ENCODE results near the gene ALG1L2.
"Not testable (repeated sequence)": the region's sequence is repeated elsewhere in the genome, so short reads cannot be mapped to it uniquely, and the experiment has no call there.

- not testable (repeated sequence) for TF ChIP-seq CHD7 (IDR thresholded peaks at IDR 0.05; ENCODE audit: insufficient replicate concordance, low read length); TAF1 (IDR thresholded peaks at IDR 0.05; ENCODE audit: low read depth, low read length); CTCF (IDR thresholded peaks at IDR 0.05; ENCODE audit: control extremely low read depth in 1 of 3, insufficient read depth in 1 of 3, low read depth in 1 of 3, low read length in 3 of 3); RFX5 (IDR thresholded peaks at IDR 0.05; ENCODE audit: borderline replicate concordance, low read depth, low read length); MAFK (IDR thresholded peaks at IDR 0.05; ENCODE audit: low read depth, low read length); USF2 (IDR thresholded peaks at IDR 0.05; ENCODE audit: low read length); JUND (IDR thresholded peaks at IDR 0.05; ENCODE audit: low read length); MAX (IDR thresholded peaks at IDR 0.05); POLR2AphosphoS5 (IDR thresholded peaks at IDR 0.05; ENCODE audit: low read depth, low read length); YY1 (IDR thresholded peaks at IDR 0.05; ENCODE audit: low read depth, low read length); EZH2 (IDR thresholded peaks at IDR 0.05; ENCODE audit: low read depth, low read length, severe bottlenecking); KDM1A (IDR thresholded peaks at IDR 0.05; ENCODE audit: borderline replicate concordance, low read length)
These were observed 38.7 kb downstream of the ALG1L2 start for GRCh38 chr3:130120291-130120690.
